Panc1 (cell line): ENCODE measurements around the gene COL9A2.

Source experiments
- CTCF ChIP-seq: fragments of 450-650 bp; IDR thresholded peaks from 2 replicates; pipeline ENCODE4 v1.5.1; 2017; ENCODE audit warnings: mild to moderate bottlenecking
- POLR2AphosphoS5 ChIP-seq: IDR thresholded peaks from 2 replicates; pipeline ENCODE4 v1.6.1; 2012; ENCODE audit warnings: mild to moderate bottlenecking, low read depth, low read length, moderate library complexity
- REST ChIP-seq, 2 experiments: IDR thresholded peaks; 2 replicates each; pipeline ENCODE4 v1.6.1; 2011 to 2012; ENCODE audit warnings: low read depth in 2 of 2, control low read depth in 1 of 2, low read length in 1 of 2, mild to moderate bottlenecking in 1 of 2, moderate library complexity in 1 of 2; ENCODE audit not compliant: insufficient read depth in 1 of 2
- SIN3A ChIP-seq: IDR thresholded peaks from 2 replicates; pipeline ENCODE4 v1.6.1; 2012; ENCODE audit warnings: low read depth, mild to moderate bottlenecking, low read length, moderate library complexity, borderline replicate concordance; ENCODE audit not compliant: insufficient read depth

- TF ChIP-seq CTCF: no peak
- TF ChIP-seq REST (IDR thresholded peaks at IDR 0.05; ENCODE audit: insufficient read depth in 1 of 2, low read depth in 2 of 2, low read length in 1 of 2): no peak
- TF ChIP-seq POLR2AphosphoS5: no peak
- TF ChIP-seq SIN3A: no peak
Measured at GRCh38 chr1:40337443-40337842, 20.4 kb upstream of the COL9A2 start.
